Measurements from ENCODE around the gene CFAP54. TPM values are rescaled to one million over a fixed set of nuclear protein-coding genes. Genes with fewer than 3 reads are reported as not detected.
"Not testable (repeated sequence)": the region's sequence is repeated elsewhere in the genome, so short reads cannot be mapped to it uniquely, and the experiment has no call there.

Gene CFAP54
- total and polyA plus RNA-seq, 12 donors: 0.08 to 1.00 (median 0.33) TPM; not detected in 2

DNA sequence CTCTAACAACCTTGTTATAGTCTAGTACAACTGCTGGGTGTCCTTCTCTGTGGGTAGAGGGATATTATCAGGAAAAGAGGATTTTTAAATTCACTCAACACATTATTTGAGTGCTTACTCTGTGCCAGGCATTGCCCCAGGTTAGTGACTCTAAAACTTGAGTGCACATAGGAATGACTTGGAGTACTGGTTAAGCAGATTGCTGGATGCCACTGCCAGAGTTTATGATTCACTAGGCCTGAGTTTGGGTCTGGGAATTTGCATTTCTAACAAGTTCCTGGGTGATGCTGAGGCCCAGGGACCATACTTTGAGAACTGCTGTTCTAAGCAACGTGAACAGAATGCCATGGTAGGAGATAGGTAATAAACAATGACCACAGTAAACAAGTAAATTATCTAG lies 96.6 kb downstream of the CFAP54 start:
- DNase-seq: no peak
- intact Hi-C loops (cut with DNase I): no loop called here
- Histone ChIP-seq H3K27me3 (no peaks in the 10 kb centered on the region), H3K27ac (no peak overlapping the region), H3K4me1 (replicated peaks in 1 of 2) (no peaks in the 10 kb centered on the region), H3K36me3 (replicated peaks in 1 of 2) (no peaks in the 10 kb centered on the region), H3K9me3 (replicated peaks in 1 of 3) (no peaks in the 10 kb centered on the region), H3K4me3 (no peak overlapping the region)
- 82 to 90% (median 85%) methylated on average over 1 of the region's 1 CpG for WGBS, 4 donors
- TF ChIP-seq POLR2A (IDR thresholded peaks at IDR 0.05): no peak
- TF ChIP-seq, protein P1, sequence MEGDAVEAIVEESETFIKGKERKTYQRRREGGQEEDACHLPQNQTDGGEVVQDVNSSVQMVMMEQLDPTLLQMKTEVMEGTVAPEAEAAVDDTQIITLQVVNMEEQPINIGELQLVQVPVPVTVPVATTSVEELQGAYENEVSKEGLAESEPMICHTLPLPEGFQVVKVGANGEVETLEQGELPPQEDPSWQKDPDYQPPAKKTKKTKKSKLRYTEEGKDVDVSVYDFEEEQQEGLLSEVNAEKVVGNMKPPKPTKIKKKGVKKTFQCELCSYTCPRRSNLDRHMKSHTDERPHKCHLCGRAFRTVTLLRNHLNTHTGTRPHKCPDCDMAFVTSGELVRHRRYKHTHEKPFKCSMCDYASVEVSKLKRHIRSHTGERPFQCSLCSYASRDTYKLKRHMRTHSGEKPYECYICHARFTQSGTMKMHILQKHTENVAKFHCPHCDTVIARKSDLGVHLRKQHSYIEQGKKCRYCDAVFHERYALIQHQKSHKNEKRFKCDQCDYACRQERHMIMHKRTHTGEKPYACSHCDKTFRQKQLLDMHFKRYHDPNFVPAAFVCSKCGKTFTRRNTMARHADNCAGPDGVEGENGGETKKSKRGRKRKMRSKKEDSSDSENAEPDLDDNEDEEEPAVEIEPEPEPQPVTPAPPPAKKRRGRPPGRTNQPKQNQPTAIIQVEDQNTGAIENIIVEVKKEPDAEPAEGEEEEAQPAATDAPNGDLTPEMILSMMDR (IDR thresholded peaks at IDR 0.05): no peak

DNA sequence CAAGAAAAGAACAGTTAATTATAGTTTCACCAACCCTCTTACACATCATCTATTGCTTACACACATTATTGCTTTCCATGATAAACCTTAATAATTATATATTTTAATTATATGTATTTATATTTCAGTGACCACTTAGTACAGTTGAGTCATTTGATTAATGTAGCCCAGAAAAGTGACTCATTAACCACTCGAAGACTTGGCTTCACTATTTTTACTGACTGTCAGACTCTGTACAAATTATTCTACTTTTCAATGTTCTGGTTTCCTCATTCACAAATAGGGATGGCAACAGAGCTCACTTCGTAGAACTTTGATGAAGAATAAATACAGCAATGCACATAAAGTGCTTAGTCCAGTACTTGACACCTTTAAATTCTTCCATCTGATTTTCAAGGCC lies 98.3 kb downstream of the CFAP54 start:
- WGBS, 4 donors: 51 to 59% (median 58%) methylated on average over 2 of the region's 2 CpGs
- intact Hi-C loops (cut with DNase I): no loop called here
- Histone ChIP-seq H3K27me3 (no peaks in the 10 kb centered on the region), H3K9me3 (replicated peaks in 1 of 3) (no peaks in the 10 kb centered on the region), H3K27ac (no peak overlapping the region), H3K4me1 (replicated peaks in 1 of 2) (no peaks in the 10 kb centered on the region), H3K36me3 (replicated peaks in 1 of 2) (no peaks in the 10 kb centered on the region), H3K4me3 (no peak overlapping the region)
- no peak for TF ChIP-seq POLR2A (IDR thresholded peaks at IDR 0.05)
- TF ChIP-seq, protein P1 (IDR thresholded peaks at IDR 0.05): no peak
- DNase-seq: no peak

- TF ChIP-seq, protein P1 (IDR thresholded peaks at IDR 0.05): no peak
- Histone ChIP-seq H3K27ac (no peak overlapping the region), H3K4me3 (no peak overlapping the region), H3K4me1 (replicated peaks in 1 of 2) (no peaks in the 10 kb centered on the region), H3K27me3 (no peaks in the 10 kb centered on the region), H3K9me3 (replicated peaks in 1 of 3) (no peaks in the 10 kb centered on the region), H3K36me3 (replicated peaks in 1 of 2) (no peaks in the 10 kb centered on the region)
- DNase-seq: no peak
- WGBS, 4 donors: 54 to 78% (median 69%) methylated on average over 4 of the region's 4 CpGs
- intact Hi-C loops (cut with DNase I): no loop called here
These were observed 101.6 kb downstream of the CFAP54 start for GRCh38 chr12:96590970-96591369.

GRCh38 chr12:96604374-96604773 lies 115.0 kb downstream of the CFAP54 start:
- DNase-seq; H3K9me3 ChIP-seq (replicated peaks in 1 of 3); H3K4me3 ChIP-seq; H3K27ac ChIP-seq; H3K27me3 ChIP-seq; intact Hi-C loops (cut with DNase I); H3K36me3 ChIP-seq (replicated peaks in 1 of 2); H3K4me1 ChIP-seq (replicated peaks in 1 of 2): not testable (repeated sequence)
- WGBS, 4 donors: 79 to 94% (median 89%) methylated on average over 2 to 3 of the region's 3 CpGs

DNA sequence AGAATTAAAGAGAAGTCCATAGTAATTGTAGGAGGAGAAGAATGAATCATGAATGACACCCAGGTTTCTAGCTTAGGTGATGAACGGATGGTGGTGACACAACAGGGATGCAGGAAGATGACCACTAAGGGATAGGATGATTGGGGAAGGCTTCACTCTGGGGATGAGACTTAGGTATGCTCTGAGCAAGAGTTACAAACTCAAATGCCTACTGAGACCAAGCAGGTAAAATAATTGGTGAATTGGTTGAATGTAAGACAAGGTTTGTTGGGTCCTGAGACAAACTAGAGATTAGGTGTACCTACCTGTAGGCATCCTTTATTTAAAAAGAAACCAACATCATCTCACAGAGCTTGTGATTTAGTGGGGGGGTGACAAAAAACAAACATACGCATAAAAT lies 116.3 kb downstream of the CFAP54 start:
- H3K4me3 ChIP-seq: no peak overlapping the region
- 68 to 81% (median 76%) methylated on average over 2 of the region's 2 CpGs for WGBS, 4 donors
- H3K27ac ChIP-seq: no peak overlapping the region
- no peaks in the 10 kb centered on the region for H3K36me3 ChIP-seq (replicated peaks in 1 of 2)
- H3K9me3 ChIP-seq (replicated peaks in 1 of 3): no peaks in the 10 kb centered on the region
- DNase-seq: no peak
- H3K4me1 ChIP-seq (replicated peaks in 1 of 2): no peaks in the 10 kb centered on the region
- no peaks in the 10 kb centered on the region for H3K27me3 ChIP-seq
- no peak for TF ChIP-seq POLR2A (IDR thresholded peaks at IDR 0.05)
- TF ChIP-seq, protein P1 (IDR thresholded peaks at IDR 0.05): no peak
- intact Hi-C loops (cut with DNase I): no loop called here
